Measurements from ENCODE around the gene PCED1A.
"Not testable (repeated sequence)": the region's sequence is repeated elsewhere in the genome, so short reads cannot be mapped to it uniquely, and the experiment has no call there.

The PCED1A gene

DNA sequence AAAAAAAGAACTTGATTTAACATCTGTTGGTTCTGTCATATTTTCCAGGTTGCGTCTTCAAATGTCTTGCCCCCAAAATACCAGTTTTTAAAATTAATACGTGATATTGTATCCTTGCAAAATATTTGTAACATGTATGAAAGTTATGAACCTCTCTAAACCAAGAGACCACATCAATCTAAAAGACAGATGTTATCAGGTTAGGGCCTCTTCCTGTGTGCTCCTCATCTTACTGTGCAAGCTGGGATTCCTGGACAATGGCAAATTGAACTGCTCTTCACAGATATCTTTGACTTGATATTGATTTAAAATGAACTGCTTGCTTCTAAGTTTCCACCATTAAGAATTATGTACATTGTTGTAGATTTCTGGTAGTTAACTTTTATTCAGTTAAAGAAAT is 14.7 kb downstream of the PCED1A start:
- no peak for DNase-seq

DNA sequence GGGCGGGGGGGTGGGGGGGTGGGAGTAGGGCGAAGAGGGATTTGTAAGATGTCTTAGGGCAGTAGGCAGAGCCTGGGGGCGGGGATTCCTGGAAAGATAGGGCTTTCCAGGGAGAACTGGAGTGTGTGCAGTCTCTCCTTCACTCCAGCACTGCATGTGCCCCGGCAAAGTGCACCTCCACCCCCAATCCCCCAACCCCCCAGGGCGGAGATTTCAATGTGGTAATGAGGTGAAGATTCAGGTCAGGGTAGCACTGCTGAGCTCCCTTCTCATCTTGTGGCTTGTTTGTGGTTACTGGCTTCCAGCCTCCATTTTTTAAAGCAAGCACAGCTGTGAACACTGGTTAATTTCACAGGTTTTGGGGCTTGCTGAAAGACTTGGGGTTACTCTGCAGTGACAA is 18.4 kb downstream of the PCED1A start:
- DNase-seq = peak; percentile 40

- DNase-seq = no peak
These were observed 19.3 kb downstream of the PCED1A start for GRCh38 chr20:2820896-2821869.

- DNase-seq = no peak
These were observed 20.2 kb downstream of the PCED1A start for GRCh38 chr20:2820084-2820895.

DNA sequence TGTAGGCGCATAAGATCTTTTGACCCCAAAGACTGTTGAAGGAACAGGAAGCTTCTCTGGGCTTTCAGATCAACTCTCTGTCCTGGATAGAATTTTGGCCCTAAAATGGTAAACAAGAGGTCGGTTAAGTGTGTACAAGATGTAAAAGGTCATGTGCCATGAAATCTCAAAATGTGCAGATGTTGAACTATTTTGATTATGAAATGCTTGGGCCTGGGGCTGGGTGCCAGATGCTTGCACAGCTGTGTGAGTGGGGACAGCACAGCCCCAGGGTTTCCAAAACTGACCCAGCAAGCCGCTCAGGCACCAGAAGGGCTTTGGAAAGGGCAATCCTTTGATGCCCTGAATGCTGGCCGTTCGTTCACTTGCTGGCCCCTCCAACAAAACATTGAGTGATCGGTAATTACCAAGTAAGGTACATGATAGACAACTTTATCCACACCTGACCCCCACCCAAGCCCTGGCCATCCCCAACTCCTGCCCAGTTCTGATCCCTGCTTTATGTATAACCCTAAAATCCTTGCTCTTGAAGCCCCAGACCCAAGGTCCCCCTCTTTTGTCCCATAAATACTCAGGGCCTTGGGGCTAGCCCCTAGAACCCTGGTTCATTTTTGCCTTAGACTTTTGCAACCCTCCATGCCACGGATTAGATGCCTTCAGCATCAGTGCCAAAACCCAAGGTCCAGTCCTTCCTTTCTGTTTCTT is 22.4 kb downstream of the PCED1A start:
- DNase-seq = no peak

DNA sequence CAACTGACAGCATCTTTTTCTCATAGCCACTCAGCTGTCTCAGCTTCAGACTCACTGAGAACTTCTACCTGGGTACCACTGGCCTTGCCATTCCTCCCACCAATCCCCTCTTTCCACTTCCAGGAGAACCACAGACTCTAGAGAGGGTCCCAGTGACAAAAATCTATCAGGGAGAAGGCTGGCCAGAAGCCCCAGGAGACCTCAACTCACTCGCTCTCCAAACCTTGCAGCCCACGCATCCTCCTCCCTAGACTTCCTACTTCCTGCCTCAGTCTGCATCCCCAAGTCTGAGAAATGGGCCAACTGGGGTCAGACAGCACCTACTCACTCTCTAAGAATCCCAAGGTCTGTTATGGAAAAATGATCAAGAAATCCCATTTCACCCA is 23.1 kb downstream of the PCED1A start:
- DNase-seq = no peak

- peak; percentile 47 for DNase-seq
These were observed 23.7 kb downstream of the PCED1A start for GRCh38 chr20:2816583-2817340.

- no peak for DNase-seq
These were observed 24.3 kb downstream of the PCED1A start, which contains the start of gene TMEM239 for GRCh38 chr20:2816030-2816582. TSS of gene TMEM239 (plus strand) at chr20:2816364. CDS start at chr20:2816555, 191 bp downstream.

GRCh38 chr20:2815242-2815900 is 25.1 kb downstream of the PCED1A start:
- no peak for DNase-seq

- DNase-seq = no peak
These were observed 25.8 kb downstream of the PCED1A start, which contains the start of gene C20orf141 for GRCh38 chr20:2814587-2815051. TSS of gene C20orf141 (plus strand) at chr20:2814987. CDS start at chr20:2815185, 198 bp downstream.

DNA sequence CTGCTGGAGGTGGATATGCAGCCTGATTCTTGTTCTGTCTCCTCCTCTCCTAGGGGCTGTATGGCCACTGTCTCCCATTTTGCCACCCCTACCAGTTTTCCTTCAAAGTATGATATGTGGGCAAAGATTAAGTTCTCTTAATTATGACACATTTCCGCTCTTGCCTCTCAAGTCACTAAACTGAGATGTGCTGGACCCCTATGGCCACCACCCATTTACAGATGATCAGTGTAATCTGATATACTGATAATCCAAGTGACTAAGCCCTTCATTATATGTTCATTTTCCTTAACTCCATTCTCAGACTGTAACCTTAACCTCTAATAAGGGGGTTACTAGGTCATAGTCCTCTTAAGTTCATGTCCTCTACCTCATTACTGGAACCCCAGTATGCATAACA is 26.4 kb downstream of the PCED1A start:
- DNase-seq = no peak

DNA sequence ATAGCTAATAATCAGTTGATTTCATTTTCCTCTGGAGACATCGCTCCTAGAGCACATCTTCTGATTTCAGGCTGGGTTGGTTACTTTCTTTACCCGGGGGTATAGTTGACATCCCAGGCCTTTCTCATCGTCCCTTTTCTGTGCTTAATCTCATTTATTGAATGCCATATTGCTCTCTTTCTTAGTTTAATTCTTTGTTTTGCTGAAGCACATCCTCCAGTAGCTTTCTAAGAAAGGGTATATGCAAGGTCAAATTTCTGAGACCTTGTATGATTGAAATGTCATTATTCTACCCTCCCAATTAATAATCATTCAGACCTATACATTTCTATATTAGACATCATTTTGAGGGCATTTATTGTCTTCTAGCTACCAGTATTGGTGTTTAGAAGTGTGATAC is 28.3 kb downstream of the PCED1A start:
- no peak for DNase-seq

- DNase-seq = no peak
These were observed 30.8 kb downstream of the PCED1A start for GRCh38 chr20:2809690-2810089.

DNA sequence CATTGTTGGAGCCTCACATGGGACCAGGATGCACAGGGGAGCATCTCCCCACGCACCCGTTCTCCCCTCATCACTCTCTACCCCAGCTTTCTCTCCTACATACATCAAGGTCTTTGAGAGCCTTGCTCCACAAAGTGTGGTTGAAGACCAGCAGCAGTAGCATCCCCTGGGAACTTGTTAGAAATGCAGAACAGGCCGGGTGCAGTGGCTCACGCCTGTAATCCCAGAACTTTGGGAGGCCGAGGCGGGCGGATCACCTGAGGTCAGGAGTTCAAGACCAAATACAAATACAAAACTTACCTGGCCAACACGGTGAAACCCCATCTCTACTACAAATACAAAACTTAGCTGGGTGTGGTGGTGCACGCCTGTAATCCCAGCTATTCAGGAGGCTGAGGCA is 32.5 kb downstream of the PCED1A start:
- DNase-seq = not testable (repeated sequence)

DNA sequence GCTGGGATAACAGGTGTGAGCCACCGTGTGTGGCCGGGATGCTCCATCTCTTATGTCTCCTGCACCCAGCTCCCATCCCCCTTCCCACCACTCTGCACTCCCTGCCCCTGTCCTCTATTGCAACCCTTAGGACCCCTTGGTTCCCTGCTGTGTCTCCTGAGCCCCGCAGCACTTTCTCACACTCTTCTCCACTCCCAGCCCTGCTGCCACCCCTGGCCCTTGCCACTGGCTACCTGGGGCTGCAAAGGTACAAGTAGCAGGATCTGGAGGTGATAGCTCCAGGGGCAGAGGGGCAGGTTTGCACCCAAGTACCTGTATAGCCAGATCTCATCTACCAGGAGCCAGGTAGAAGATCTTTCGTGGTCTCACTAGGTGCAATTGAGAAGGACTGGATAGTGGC is 33.4 kb downstream of the PCED1A start:
- DNase-seq = no peak

DNA sequence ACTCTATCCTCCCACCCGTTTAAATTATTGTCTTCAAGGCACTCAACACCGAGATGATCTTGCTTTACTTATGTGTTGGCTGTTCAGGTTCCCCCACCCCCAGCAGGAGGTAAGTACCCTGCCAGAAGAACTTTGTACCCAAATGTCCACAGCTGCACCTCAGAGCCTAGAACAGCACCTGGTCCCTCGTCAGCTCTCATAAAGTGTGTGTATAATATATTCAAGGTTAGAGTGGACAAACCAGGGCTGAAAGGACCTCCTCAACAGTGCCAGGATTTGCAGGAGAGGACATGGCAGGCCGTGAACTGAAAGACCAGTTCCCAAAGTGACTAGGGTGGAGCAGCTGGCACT is 34.1 kb downstream of the PCED1A start:
- DNase-seq = no peak

GRCh38 chr20:2805689-2806350 is 34.6 kb downstream of the PCED1A start:
- DNase-seq = no peak

DNA sequence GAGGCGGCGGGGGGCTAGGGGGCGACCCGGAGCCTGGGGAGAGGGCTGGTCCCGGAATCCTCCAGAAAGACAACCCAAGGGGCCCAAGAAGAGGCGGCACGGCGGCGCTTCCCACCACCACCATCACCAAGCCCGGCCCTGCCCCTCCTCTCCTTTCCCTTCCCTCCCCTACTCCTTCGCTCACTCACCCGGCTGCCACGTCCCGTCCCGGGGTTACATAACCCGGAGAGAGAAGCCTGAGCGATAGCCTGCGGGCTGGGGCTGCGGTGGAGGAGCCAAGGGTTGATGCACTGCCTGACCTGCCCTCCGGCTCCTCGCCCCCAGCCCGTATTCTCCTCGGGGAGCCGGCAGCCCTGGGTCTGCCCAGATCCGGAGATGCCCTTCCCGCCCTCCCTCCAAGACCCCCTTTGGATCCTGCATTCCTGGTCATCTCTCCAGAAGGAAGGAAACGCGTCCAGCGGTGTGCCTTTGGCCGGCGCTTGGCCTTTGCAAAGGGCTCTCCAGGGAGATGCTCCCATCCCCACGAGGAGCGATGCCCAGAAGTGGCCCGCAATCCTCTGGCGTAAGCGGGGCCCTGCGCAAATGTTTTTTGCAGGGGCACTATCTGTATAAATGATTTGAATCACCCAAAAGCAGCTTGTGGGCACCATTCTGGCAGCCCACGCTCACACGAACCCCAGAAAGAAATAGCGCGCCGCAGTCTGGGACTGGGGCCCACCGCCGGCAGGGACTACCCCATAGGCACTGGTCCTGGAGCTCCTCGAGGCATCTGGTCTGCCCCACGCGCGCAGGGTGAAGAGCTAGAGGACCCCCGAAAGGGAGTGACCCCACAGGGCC is 35.4 kb downstream of the PCED1A start:
- DNase-seq = no peak

DNA sequence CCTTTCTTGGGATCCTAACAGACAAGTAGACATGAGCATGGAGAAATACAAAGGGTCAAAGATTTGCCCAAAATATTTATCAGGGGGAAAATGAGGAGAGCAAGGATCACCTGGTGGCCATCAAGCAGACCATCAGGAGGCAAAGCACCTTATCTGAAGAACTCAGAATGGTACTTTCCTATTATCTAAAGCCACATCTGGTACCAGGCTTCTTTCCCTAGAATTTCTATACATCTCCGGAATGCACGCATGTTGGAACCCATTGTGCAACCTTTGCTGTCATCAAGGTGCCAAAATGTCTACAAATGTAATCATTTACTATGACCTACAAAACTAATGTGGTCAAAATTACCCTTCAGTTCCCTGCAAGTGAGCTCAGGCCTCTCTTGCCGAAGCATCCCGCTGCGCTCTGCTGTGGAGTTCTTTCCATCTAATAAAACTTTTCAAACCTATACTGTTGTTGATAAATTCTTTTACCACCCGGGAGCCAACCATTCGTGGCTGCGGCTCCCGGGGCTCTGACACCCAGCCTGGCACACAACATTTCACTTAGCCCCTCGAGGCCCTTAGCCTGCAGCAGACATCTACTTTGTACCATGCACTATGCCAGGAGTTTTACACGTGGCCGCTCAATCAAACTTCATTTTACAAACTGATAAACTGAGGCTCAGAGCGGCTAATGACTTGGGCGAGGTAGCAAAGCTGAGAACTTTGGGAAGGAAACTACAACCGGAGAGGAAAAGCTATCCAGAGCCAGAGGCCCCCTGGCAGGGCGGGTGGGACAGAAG is 36.2 kb downstream of the PCED1A start:
- no peak for DNase-seq

All from activated CD4-positive, alpha-beta T cell treated with anti-CD3 and anti-CD28 coated beads for 48 hours (primary cell).